ENCODE measurements around the gene SPARC.

DNA sequence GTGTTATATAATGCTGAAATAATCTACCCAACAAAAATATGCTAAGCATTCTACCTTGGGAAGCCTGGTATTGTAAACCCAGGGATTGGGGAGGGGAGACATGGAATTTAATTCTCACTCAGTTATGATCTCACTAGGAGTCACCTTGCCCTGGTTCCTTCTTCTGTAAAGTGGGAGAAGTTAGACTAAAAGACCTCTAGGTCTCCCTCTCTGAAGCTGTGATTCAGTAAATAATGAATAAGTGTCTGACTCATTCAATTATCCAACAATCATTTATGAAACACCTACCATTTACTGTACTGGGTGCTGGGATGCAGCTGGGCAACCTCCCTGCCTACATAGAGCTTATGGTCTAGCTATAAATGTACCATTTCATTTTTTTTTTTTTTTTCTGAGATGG is 20.2 kb upstream of the SPARC start:
- TF ChIP-seq, protein P1, sequence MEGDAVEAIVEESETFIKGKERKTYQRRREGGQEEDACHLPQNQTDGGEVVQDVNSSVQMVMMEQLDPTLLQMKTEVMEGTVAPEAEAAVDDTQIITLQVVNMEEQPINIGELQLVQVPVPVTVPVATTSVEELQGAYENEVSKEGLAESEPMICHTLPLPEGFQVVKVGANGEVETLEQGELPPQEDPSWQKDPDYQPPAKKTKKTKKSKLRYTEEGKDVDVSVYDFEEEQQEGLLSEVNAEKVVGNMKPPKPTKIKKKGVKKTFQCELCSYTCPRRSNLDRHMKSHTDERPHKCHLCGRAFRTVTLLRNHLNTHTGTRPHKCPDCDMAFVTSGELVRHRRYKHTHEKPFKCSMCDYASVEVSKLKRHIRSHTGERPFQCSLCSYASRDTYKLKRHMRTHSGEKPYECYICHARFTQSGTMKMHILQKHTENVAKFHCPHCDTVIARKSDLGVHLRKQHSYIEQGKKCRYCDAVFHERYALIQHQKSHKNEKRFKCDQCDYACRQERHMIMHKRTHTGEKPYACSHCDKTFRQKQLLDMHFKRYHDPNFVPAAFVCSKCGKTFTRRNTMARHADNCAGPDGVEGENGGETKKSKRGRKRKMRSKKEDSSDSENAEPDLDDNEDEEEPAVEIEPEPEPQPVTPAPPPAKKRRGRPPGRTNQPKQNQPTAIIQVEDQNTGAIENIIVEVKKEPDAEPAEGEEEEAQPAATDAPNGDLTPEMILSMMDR (IDR thresholded peaks at IDR 0.05; ENCODE audit: poor library complexity) = no peak
- no peak for TF ChIP-seq EZH2 (IDR thresholded peaks at IDR 0.05; ENCODE audit: borderline replicate concordance)

Measured in hepatocyte (in vitro differentiated cells).